Activated CD8-positive, alpha-beta memory T cell treated with anti-CD3 and anti-CD28 coated beads for 36 hours (primary cell): ENCODE results near the gene SUPT20H. TPM values are rescaled to one million over a fixed set of nuclear protein-coding genes. Genes with fewer than 3 reads are reported as not detected.
"Not testable (repeated sequence)": the region's sequence is repeated elsewhere in the genome, so short reads cannot be mapped to it uniquely, and the experiment has no call there.

Source experiments
- CTCF ChIA-PET: fragments of 350-600 bp; sonication (Branson Sonifier 250); formaldehyde crosslinking; loops from one replicate; lab custom pipeline; 2021; ENCODE audit warnings: antibody characterized with exemption; lab: Charles Lee
- POLR2A ChIA-PET: fragments of 350-600 bp; sonication (Branson Sonifier 250); formaldehyde crosslinking; loops from one replicate; lab custom pipeline; 2021; ENCODE audit warnings: antibody characterized with exemption; lab: Charles Lee
- total RNA-seq, 2 experiments: library from RNA; stranded (reverse); gene quantifications; one replicate each; pipeline ENCODE4 v1.2.3, GENCODE V29; 2021

Gene SUPT20H
- total RNA-seq, 2 experiments from 2014 or later, result 49.1 to 49.8 TPM

DNA sequence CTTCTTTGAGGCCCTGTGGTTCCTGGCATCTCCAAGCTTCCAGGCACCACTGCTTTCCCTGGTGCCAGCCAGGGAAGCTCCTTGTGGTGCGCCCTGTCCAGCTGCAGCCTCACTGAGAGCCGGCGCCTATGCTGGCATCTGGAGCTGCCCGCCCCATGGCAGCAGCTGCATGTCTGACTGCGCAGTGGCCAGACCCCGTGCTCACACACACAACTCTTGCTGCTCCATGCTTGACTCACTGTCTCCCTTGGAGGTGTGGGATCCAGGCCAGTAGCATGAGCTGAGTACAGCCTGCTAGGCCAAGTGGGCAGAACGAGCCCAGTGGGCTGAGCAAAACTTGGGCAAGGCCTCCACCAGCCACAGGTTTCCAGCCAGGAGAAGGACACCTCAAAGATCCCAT, 11.5 kb upstream of the SUPT20H start:
- POLR2A ChIA-PET, result no interaction called here
- CTCF ChIA-PET, result no interaction called here

- POLR2A ChIA-PET, result no interaction called here
- CTCF ChIA-PET, result no interaction called here
These were observed 10.7 kb upstream of the SUPT20H start for GRCh38 chr13:37070145-37070695.

DNA sequence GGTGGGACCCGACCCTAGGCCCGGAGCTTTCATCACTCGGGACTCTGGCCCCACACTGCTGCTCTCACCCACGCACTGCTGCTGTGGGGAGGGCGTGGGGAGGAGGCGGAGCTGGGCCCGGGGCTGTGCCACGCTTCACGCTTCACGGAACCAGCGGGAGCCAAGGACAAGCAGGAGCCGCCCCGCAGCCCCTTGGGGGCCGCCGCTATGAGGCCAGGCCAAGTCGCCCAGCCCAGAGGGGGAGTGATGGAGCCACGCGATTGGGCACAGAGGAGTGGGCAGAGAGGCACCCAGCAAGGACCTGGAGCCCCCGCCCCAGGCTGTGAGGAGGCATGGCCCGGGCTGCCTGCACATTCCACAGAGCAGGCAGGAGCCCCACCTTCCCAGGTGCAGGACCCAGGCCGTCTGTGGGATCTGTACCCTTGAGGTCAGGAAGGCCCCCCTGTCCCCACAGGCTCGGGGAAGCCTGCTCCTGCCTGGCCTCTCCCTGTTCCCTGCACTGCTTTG, 10.2 kb upstream of the SUPT20H start:
- CTCF ChIA-PET, result no interaction called here
- POLR2A ChIA-PET, result no interaction called here

DNA sequence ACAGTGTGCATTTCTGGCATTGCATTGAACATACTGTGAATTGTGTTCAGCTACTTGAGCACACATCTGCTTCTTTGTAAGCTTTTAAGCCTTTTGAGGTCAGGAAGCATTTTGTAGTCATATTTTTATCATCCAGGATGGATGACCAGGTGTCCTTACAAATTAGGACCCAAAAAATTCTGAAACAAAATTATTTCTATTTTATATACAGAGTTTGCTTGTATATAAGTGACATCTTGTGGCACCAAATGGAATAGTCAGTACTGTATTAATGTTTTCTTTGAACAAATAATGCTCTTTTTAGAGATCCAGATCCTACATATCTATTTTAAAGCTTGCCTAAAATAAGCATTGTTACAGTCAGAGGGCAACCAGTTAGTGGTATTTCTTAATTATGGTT, 9.5 kb upstream of the SUPT20H start:
- CTCF ChIA-PET, result no interaction called here
- POLR2A ChIA-PET, result no interaction called here

DNA sequence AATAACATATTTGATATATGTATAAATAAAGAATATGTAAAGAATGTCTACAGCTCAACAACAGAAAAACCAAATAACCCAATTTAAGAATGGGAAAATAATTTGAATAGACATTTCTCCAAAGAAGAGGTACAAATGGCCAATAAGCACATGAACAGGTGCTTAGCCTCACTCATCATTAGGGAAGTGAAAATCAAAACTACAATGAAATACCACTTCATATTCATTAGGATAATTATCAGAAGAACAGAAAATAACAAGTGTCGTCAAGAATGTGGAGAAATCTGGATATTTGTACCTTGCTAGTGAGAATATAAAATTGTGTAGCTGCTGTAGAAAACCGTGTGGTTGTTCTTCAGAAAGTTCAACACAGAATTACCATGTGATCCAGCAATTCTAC, 8.4 kb upstream of the SUPT20H start:
- ChIA-PET CTCF (no interaction called here), POLR2A (no interaction called here)

GRCh38 chr13:37065890-37066526, 6.5 kb upstream of the SUPT20H start:
- ChIA-PET CTCF (no interaction called here), POLR2A (no interaction called here)

DNA sequence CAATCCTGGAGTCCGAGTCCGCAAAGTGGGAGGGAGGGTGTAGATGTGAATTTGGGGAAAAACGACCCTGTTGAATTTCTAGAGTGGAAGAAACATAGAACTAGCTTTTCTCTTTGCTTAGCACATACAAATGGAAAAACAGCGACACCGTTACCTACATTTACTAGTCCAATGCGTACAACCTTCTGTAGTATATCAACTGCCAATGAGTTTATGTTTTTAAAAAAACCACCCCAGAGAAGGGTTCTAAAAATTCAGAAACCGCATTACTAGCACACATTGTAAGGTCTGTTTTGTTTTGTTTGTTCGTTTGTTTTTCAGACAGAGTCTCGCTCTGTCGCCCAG, 332 bp upstream of the SUPT20H start:
- POLR2A ChIA-PET, result interaction anchor here (0.6 kb wide), 1 partner anchor 238 kb away, joined by 3 read pairs; no protein-coding TSS in a partner anchor
- CTCF ChIA-PET, result no interaction called here

- POLR2A ChIA-PET, CTCF ChIA-PET: not testable (repeated sequence)
These were observed 3.3 kb downstream of the SUPT20H start for GRCh38 chr13:37056228-37056627.

GRCh38 chr13:37053111-37053510, 6.4 kb downstream of the SUPT20H start:
- POLR2A ChIA-PET, CTCF ChIA-PET: not testable (repeated sequence)

GRCh38 chr13:37049810-37050209, 9.7 kb downstream of the SUPT20H start:
- CTCF ChIA-PET, result no interaction called here
- POLR2A ChIA-PET, result no interaction called here

DNA sequence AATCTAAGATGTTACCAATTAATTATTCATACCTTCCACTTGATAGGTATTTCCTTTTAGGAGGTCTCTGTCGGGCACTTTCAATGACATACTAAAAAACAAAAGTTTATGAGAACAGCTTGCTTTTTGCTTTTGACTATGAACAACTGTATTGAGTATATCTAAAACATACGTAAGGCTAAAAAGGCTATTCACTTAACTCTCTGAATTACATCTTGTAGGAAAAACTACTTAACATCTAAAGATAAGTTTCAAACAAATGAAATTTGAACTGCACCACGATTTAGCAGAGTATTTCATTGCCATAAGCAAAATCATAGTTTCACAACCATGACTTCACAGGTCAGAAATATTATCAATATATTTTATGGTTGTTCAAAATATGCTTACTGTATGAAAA, 11.6 kb downstream of the SUPT20H start:
- ChIA-PET CTCF (interaction anchor here (1.2 kb wide), 1 partner anchor 48 kb away, joined by 3 read pairs; the partner anchor contains the start of gene ALG5), POLR2A (no interaction called here)

- ChIA-PET CTCF (interaction anchor here (1.2 kb wide), 1 partner anchor 47 kb away, joined by 3 read pairs; the partner anchor contains the start of gene ALG5), POLR2A (no interaction called here)
These were observed 12.5 kb downstream of the SUPT20H start for GRCh38 chr13:37047032-37047431.

GRCh38 chr13:37046062-37046461, 13.4 kb downstream of the SUPT20H start:
- CTCF ChIA-PET, result no interaction called here

DNA sequence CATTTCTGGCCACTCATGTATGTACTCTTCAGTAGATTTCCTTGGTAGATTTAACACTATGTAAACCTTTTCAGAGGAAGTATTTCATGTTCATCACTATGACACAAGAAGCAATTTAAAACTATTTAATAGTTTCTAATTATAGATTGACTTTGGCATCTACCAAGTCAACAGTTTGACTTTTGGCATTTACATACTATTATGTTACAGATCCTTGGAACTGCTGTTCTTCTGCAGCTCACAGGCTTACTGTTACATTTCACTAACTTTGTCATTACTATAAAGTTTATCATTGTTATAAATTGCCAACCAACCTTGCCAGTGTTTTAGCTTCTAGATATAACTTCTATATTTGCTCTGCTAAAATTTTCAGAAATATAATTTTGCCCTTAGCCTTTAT, 18.7 kb downstream of the SUPT20H start:
- CTCF ChIA-PET, result no interaction called here
- POLR2A ChIA-PET, result no interaction called here

More at GRCh38 chr13:37046062-37046461, 13.4 kb downstream of the SUPT20H start:
- POLR2A ChIA-PET, result no interaction called here

GRCh38 chr13:37039896-37040295, 19.6 kb downstream of the SUPT20H start:
- ChIA-PET POLR2A (no interaction called here), CTCF (no interaction called here)

- ChIA-PET CTCF (no interaction called here), POLR2A (interaction anchor here (0.7 kb wide), 1 partner anchor 36 kb away, joined by 4 read pairs; no protein-coding TSS in a partner anchor)
These were observed 22.2 kb downstream of the SUPT20H start for GRCh38 chr13:37037241-37037640.

DNA sequence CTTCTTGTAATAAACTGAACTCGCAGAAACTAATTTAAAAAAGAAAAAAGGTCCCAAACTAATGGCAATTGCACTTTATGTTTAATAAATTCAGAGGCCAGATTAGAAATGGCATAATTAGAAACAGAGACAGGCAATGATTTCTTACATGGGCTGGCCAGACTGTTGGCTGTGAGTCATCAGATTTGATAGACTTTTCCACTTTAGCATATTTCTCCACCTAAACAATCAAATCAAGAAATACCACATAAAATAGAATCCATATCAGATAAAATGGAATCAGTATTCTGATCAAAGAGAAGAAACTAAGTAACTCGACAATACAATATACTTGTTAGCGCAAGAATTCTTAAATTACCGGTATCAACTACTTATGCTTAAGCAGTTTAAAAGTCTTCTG, 29.9 kb downstream of the SUPT20H start:
- CTCF ChIA-PET, result interaction anchor here (0.9 kb wide), 1 partner anchor 27 kb away, joined by 3 read pairs; no protein-coding TSS in a partner anchor
- POLR2A ChIA-PET, result no interaction called here

GRCh38 chr13:37027639-37028038, 31.8 kb downstream of the SUPT20H start:
- ChIA-PET POLR2A (no interaction called here), CTCF (no interaction called here)

GRCh38 chr13:37026771-37027170, 32.7 kb downstream of the SUPT20H start:
- ChIA-PET CTCF (no interaction called here), POLR2A (no interaction called here)

- ChIA-PET POLR2A (no interaction called here), CTCF (no interaction called here)
These were observed 35.6 kb downstream of the SUPT20H start for GRCh38 chr13:37023871-37024270.

GRCh38 chr13:37014609-37015008, 44.9 kb downstream of the SUPT20H start:
- POLR2A ChIA-PET, result no interaction called here

More at GRCh38 chr13:37014609-37015008, 44.9 kb downstream of the SUPT20H start:
- CTCF ChIA-PET, result no interaction called here
